DMS114 treated with DMSO at 0.1 percent for 48 hours (cell line): ENCODE measurements around the gene DNASE1.
"Not testable (repeated sequence)": the region's sequence is repeated elsewhere in the genome, so short reads cannot be mapped to it uniquely, and the experiment has no call there.

Experiments used
- DNase-seq: peaks from one replicate; lab custom pipeline; 2025; ENCODE audit not compliant: unreplicated experiment; lab: John Stamatoyannopoulos, UW

Gene DNASE1

DNA sequence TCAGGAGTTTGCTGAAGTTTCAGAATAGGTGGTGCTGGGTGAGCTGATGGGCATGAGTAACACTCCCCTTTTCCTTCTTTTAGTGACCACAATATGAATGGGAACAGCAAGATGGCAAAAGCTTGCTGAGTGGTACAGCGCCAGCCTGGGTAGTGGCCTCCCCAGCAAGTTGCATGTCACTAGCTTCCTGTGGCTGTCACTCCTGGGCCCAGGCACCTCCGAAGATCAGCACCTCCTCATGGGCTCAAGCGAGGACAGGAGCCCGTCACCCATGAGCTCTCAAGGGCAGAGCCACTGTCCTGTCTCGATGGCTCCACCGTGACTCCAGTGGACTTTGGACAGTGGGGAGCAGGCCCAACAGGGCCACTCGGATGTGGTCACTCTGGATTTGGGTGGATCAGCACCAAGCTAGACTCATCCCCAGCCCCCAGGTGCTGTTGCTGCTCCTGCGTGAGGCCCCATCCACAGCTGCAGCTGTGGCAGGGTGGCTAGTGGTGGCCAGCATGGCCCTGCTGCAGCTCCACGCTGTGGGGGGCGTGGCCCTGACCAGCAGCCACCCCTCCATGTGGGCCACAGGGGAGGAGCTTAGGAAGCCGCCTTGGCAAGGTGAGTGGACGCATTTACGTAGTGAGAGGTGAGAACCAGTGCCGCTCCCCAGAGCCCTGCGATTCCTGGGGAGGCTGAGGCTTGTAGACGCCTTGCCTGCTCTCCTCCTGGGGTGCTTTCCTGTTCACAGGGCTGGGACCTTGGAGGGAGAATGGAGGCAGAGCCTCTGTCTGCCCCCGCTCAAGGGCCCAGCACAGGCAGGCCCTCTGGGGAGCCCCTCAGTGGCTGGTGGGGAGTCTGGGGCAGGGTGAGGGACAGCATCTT is 13.6 kb upstream of the DNASE1 start:
- DNase-seq, result no peak

DNA sequence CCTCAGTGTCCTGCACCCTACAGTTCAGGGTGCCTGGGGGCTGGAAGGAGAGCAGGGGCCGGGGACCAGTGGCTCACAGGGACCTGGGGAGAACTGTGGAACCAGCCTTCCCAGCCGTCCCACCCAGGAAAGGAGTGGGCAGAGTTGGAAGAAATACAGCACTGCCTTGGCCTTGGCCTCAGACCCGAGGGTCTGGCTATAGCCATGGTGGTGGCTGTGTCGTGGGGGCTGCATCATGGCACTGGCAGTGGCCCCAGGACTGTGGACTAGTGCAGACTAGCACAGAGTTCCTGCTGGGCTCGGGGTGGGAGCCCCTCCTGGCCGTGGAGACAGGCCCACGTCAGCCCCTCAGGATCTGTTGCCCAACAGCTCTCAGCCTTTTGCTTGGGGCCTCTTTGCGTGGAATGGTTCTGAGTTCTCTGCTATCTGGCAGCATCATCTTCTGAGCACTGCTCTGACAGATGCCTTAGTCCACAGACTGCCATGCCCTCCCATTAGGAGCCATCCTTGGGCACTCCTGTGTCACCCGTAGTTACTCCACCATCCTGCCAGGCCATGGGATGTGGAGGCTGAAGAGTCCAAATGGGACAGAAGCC is 12.6 kb upstream of the DNASE1 start:
- no peak for DNase-seq

DNA sequence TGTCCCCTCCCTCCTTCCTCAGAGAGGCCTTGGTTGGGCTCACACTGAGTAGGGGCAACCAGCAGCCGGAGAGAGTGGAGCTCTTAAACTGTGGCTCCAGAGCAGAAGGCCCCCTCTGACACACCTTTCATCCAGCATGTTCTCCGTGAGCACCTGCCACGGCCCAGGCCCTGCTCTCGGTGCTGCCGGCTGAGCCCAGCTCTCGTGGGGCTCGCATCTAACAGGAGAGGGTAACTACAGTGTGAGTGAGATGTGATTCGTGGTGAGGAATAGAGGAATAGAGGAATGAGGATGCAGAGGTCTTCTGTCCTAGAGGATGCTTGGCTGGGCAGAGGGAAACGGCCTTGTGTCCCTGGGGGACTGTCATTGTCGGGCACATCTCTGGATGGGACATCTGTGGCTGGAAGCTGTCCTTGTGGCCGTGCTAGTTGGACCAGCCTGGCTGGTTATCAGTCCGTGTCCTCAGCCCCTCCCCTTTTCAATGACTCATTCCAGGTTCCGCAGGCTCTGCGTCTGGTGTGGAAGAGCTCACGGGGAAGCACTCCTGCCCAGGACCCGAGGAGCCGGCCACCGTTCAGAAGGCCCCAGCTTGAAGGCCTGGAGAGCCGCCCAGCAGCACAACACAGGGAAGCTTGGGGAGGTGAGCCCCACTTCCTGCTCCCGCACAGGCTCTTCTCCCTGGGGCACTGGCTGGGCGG is 11.9 kb upstream of the DNASE1 start:
- no peak for DNase-seq

DNA sequence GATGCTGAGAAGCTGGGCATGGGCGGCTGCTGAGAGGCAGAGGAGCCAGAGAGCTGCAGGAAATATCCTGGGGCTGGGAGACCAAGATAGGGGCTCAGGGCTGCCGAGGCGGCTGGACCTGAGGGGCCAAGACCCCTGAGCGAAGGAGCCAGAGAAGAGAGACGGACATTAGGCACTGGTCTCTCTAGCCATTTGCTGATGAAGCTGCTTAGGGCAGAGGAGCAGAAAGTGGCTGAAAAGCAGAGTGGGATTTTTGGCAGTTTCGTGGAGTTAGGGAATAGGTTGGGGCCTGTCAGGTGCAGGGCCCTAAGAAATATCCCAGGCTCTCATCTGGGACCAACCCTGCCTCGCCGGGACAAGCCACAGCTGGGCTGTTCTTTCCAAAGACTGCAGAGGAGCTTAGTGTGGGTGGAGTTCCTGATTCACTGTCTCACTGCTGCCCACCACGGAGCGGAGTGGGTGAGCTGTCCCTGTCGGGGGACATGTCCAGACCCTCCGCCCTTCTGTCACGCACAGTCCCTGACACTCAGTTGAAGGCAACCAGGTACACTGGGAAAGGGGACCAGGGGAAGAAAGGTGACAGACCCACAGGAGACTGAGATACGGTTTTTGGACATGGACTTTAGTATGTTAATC is 11.3 kb upstream of the DNASE1 start:
- no peak for DNase-seq

DNA sequence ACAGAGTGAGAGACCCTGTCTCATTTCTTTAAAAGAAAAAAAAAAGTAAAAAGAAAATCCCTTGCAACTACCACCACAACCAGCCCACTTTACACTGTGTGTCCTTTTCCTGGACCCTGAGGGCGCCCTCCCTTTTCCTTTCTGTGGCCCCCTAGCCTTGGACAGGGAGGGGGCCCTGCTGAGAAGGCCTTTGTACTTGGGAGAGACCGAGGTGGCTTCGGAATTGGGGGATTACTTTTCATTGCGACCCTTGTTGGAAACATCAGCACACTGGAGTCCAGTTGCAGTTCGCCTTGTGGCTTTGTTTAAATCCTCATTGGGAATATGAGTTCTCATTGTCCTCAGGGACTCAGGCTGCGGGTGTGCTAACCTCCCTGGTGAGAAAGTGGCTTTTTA is 9.4 kb upstream of the DNASE1 start:
- no peak for DNase-seq

DNA sequence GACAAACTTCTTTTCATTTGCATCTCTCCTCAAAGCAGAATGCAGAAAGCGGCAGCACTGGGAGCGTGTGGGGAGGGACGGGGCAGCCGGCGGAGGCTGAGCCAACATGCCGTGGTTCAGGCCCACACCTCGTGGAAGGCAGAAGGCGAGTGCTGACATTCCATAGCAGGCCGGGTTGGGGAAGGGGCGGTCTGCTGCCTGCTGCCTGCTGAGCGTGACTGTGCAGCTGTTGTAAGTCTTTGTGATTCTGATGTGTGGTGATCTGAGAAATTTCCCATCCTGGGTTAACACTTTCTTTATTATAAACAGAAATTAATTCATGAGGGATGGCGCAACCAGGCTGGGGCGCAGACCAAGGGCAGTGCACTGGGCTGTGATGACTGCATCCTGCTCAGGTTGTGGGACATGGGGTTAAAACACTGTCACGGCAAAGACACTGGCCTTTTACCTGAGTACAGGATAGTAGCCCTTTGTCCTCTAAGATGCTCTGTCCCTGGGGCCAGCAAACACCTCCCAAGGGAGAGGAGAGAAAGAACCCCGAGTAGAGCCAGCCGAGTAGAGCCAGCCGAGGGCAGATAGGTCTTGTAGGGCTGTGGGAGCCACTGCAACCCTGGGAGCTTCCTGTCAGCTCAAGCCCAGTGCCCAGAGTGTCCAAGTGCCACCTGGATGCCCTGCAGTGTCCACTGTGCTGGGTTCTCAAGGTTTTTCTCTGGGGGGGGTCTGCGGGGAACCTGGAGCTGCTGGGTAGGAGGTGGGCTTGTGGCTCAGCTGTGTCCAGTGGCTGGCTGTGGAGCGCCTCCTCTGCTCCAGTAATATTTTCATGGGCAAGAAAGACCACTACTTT is 8.8 kb upstream of the DNASE1 start:
- DNase-seq, result no peak

DNA sequence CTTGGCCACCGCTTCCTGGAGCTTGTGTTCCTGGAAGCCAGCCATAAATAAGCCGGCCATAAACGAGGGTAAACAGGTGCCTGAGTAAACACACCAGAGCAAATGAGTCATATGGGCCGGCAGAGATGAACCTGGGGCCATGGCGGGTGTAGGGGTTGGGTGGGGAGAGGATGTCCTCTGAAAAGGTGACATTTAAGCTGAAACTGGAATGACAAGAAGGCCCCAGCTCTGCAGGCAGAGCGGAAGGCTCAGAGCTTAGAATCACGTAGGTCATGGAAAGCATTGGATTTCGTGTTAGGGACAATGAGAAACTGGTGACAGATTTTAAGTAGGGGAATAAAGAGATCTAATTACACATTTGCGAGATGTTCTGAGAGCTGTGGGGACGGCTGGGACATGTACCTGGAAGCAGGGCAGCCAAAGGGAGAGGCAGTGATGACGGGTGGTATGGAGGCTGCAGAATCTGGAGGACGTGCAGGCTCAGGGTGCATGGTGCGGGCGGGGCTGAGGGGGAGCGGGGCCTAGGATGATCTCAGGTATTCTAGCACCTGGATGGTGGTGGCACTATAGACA is 8.1 kb upstream of the DNASE1 start:
- DNase-seq, result no peak

DNA sequence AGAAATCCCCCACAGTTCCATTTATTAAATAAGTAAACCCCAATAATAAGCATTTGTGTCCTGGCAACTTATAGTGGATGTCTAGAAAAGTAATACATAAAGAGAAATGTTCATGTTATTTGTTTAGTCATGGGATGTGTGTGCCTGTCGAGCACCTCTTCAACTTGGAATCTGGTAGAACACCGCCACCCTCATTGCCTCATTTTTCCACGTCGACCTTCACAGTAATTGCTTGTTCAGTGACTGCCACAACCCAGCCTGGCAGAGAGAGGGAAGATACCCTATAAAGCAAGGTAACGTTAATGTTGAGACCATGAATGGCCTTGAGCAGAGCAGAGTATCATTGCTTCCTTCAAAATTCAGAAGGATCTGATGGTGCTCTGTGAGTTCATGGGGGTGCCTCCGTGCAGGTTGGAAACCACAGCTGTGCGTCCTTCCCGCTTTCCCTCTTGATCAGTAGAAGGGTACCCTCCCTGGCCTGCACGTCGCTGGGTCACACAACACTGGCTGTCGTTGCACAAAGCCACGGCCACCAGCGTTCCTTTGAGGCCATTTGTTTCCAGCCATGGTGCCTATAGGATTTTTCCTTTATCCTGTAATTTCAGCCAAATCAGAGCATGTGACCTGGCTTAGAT is 3.7 kb upstream of the DNASE1 start:
- DNase-seq, result no peak

DNA sequence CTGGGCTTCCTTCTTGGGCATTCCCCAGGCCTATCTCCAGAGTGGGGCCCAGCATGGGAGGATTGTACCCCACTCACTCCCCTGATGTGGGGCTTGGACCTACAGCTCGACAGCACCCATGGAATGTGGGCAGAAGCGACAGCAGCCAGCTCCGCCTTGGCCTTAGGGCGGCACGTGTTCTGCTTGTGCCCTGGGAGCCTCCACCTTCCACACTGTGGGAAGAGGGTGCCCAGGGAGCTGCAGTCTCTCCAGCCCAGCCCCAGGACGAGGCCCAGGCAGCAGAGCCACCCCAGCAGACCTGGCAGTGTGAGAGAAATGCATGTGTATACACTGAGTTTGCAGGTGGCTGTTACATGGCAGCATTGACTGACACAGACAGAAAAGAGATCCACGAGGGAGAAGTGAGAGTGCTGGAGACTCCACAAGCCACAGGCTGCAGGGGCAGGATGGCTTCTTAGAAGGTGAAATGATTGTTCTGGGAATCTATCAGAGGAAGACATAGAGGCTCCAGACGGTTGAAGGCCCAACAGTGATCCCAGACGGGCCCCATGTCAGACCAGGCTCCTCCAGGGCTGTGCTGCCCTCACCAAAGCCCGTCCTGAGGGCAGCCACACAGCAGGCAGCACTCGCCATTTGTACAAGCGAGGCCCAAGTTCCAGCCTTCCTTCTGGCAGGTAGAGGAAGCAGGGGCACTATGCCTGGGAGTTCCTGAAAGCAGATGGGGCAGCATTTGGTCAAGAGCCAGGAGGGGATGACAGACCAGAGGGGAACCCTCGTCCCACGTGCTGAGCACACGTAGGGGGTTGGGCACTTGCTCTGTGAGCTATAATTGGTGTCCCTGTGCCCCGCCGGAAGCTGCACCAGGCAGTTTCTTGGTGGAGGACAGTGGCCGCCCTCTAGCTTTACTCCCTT is 2.8 kb upstream of the DNASE1 start:
- no peak for DNase-seq

DNA sequence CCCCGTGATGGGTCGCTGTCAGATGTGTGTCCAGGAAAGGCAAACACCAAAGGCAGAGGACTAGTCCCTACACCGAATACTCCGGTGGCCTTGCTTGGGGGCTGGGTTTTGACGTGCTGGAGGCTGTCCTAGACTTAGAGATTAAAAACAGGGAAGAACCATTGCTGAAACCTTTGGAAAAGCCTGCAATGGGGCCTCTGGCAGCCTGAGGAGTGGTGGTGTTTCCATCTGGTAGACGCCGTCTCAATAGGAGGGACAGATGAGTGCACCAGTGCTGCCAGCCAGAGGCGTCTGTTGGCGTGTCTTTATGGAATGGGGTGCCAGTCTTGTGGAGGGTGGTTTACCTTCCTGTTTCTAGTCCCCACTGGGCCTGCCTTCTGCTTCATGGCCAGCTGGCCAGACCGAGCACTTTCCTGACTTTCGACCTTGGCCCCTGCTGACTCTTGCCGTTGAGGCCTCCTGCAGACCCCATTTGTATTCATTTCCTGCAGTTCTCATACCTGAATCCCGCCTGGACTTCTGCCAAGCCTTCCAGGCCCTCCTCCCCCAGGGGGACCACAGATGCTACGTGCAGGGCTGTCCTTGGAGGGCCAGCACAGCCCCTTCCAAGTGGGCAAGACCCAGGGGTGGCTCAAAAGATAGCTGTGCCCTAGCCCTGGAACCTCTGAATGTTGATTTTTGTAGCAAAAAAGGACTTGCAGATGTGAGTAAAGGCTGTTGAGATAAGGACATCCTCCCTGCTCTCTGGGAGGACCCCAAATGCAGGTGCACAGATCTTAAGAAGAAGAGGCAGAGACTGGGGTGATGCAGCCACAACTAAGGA is 1.9 kb upstream of the DNASE1 start:
- DNase-seq, result no peak

DNA sequence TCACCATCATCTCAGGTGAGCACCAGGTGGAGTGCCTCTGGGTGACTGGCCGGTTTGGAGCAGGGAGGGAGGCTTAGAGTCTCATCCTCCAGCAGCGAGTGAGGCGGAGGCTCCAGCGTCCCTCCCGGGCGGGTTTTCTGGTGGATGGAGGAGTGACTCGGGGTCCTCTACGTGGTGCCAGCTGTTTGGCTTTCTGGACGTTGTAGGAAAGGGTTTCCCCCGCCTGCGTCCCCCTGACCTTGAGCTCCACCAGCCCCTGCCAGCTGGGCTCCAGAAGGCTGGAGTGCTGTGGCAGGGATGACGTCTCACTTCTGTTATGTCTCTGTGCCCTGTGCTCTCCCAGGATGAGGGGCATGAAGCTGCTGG is 522 bp downstream of the DNASE1 start:
- DNase-seq, result no peak

DNA sequence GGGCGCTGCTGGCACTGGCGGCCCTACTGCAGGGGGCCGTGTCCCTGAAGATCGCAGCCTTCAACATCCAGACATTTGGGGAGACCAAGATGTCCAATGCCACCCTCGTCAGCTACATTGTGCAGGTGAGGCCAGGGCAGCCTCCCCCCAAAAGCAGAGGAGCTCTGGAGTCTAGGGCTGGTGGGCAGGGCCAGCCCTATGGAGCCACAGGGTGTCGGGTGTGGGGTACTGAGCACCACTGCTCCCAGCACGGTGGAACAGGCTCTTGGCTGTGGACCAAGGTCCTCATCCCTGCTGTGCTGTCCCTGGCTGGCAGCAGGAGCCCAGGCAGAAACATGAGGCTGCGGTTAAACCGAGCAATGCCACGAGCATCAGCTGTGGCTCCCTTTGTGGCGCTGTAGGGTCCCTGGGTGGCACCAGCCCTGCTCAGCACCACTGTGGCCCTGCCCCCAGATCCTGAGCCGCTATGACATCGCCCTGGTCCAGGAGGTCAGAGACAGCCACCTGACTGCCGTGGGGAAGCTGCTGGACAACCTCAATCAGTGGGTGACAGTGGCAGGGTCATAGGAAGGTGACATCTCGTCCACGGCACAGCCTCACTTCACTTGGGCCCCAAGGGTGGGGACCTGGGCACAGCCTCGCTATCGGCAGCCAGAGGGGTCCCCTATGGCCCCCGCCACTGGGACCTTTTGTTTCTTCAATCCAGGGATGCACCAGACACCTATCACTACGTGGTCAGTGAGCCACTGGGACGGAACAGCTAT is 1.1 kb downstream of the DNASE1 start:
- no peak for DNase-seq

DNA sequence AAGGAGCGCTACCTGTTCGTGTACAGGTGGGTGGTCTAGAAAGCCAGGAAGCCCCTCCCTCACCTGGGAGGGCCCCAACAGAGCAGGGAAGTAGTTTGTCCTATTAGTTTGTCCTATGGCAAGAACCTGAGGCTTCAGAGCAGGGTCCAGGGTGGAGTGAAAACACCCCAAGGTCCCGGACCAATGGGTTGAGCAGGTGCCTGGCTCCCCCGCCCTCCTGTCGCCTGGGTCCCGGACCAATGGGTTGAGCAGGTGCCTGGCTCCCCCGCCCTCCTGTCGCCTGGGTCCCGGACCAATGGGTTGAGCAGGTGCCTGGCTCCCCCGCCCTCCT is 1.6 kb downstream of the DNASE1 start:
- DNase-seq, result not testable (repeated sequence)

DNA sequence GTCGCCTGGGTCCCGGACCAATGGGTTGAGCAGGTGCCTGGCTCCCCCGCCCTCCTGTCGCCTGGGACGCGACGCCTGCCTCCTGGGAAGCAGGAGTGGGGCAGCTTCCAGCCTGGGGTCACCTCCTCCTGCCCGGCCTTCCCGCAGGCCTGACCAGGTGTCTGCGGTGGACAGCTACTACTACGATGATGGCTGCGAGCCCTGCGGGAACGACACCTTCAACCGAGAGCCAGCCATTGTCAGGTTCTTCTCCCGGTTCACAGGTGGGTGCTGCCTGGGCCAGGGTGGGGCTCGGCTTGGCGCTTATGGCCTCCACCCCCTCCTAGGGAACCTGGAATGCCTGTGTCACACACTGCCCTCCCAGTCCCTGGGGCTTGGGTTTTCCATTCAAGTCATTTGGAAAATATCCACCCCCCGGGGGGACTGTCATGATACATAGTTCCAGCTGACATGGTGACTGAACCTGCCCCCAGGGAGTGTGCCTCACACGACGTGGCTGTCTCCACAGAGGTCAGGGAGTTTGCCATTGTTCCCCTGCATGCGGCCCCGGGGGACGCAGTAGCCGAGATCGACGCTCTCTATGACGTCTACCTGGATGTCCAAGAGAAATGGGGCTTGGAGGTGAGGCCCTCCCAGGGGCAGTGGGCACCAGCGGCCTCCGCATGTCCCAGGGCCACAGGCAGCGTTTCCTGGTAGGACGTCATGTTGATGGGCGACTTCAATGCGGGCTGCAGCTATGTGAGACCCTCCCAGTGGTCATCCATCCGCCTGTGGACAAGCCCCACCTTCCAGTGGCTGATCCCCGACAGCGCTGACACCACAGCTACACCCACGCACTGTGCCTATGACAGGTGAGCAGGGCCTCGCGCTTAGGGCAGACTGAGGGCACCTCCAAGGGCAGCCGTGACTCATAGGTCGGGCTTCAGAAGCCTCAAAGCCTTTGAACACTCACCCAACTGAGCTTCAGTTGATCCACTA is 2.3 kb downstream of the DNASE1 start:
- no peak for DNase-seq

DNA sequence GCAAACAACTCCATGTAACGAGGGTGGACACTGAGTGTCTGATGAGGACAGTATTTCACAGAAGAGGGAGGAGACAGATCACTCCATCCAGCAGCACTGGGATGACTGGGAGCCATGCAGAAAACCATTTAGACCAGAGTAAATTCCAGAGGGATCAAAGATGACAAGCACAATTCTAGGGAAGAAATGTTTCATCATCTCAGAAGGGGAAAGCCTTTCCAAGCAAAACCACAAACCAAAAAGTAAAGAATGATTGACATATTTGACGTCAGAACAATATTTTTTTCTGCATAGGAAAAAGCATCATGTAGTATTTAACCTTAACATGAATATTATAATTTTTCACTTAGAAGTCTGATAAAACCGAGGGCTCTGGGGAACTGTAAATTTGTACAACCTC is 4.8 kb downstream of the DNASE1 start:
- DNase-seq, result no peak

DNA sequence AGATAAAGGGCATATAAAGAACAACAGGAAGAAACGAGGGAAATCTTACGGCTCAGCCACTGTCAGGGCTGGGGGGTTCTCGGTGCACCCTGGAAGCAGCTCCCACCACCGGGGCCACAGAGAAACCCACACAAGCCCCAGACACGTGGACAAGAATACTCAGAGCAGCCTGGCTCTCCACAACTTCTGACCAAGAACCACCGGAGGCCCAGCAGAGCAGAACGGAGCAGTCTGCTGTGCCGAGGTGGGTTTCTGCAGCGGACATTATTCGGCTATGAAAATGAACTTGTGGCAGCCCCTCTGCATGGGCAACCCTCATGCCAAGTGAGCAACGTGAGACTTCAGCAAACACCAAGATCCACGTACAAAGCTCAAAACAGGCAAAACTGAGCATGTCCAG is 6.8 kb downstream of the DNASE1 start:
- DNase-seq, result no peak
